UCSD-AML1 (cell line): ENCODE results near the gene IGSF8.

Experiments
- DNase-seq: peaks from one replicate; lab custom pipeline; 2025; ENCODE audit not compliant: unreplicated experiment; lab: John Stamatoyannopoulos, UW

The IGSF8 gene

GRCh38 chr1:160090760-160091159, 7.7 kb downstream of the IGSF8 start:
- no peak for DNase-seq

- DNase-seq, result no peak
Measured at GRCh38 chr1:160089883-160090282, 8.5 kb downstream of the IGSF8 start.

- no peak for DNase-seq
Measured at GRCh38 chr1:160087118-160087662, 11.2 kb downstream of the IGSF8 start.

GRCh38 chr1:160086456-160086892, 11.9 kb downstream of the IGSF8 start:
- DNase-seq, result no peak

- DNase-seq, result peak; percentile 79
Measured at GRCh38 chr1:160085686-160086455, 12.5 kb downstream of the IGSF8 start.

- no peak for DNase-seq
Measured at GRCh38 chr1:160084771-160085321, 13.6 kb downstream of the IGSF8 start.

GRCh38 chr1:160083968-160084770, 14.2 kb downstream of the IGSF8 start:
- DNase-seq, result peak; percentile 29

- DNase-seq, result no peak
Measured at GRCh38 chr1:160082926-160083325, 15.5 kb downstream of the IGSF8 start.

GRCh38 chr1:160082487-160082886, 15.9 kb downstream of the IGSF8 start:
- no peak for DNase-seq

GRCh38 chr1:160081261-160081936, 17.0 kb downstream of the IGSF8 start, which contains the start of gene KCNJ9:
Gene KCNJ9 (plus strand): TSS chr1:160081538. CDS start chr1:160084031, 2,493 bp downstream.
- no peak for DNase-seq

GRCh38 chr1:160080381-160081100, 17.9 kb downstream of the IGSF8 start:
- no peak for DNase-seq

GRCh38 chr1:160079448-160079847, 19.0 kb downstream of the IGSF8 start:
- no peak for DNase-seq

- peak; percentile 58 for DNase-seq
Measured at GRCh38 chr1:160078512-160079195, 19.8 kb downstream of the IGSF8 start.

GRCh38 chr1:160077486-160077885, 20.9 kb downstream of the IGSF8 start:
- no peak for DNase-seq

- DNase-seq, result no peak
Measured at GRCh38 chr1:160076295-160076694, 22.1 kb downstream of the IGSF8 start.

GRCh38 chr1:160075836-160076235, 22.6 kb downstream of the IGSF8 start:
- DNase-seq, result no peak

- no peak for DNase-seq
Measured at GRCh38 chr1:160074865-160075264, 23.6 kb downstream of the IGSF8 start.

GRCh38 chr1:160071289-160071688, 27.1 kb downstream of the IGSF8 start:
- no peak for DNase-seq

- peak; percentile 34 for DNase-seq
Measured at GRCh38 chr1:160070243-160071163, 27.9 kb downstream of the IGSF8 start.
